Activated naive CD8-positive, alpha-beta T cell (primary cell): Measurements from ENCODE around the gene NRF1.

Source experiments
- H3K27ac Mint-ChIP-seq: one replicate; pipeline ENCODE4 v1.8.0; 2021; ENCODE audit warnings: mixed read lengths
- H3K27me3 Mint-ChIP-seq: one replicate; pipeline ENCODE4 v1.8.0; 2021; ENCODE audit warnings: mixed read lengths
- H3K36me3 Mint-ChIP-seq: one replicate; pipeline ENCODE4 v1.8.0; 2021; ENCODE audit warnings: mixed read lengths
- H3K4me1 Mint-ChIP-seq: one replicate; pipeline ENCODE4 v1.8.0; 2021; ENCODE audit warnings: low read depth, mixed read lengths
- H3K4me3 Mint-ChIP-seq: one replicate; pipeline ENCODE4 v1.8.0; 2021; ENCODE audit warnings: mild to moderate bottlenecking, mixed read lengths
- H3K9me3 Mint-ChIP-seq: one replicate; pipeline ENCODE4 v1.8.0; 2021; ENCODE audit warnings: low read depth, mixed read lengths

The NRF1 gene

DNA sequence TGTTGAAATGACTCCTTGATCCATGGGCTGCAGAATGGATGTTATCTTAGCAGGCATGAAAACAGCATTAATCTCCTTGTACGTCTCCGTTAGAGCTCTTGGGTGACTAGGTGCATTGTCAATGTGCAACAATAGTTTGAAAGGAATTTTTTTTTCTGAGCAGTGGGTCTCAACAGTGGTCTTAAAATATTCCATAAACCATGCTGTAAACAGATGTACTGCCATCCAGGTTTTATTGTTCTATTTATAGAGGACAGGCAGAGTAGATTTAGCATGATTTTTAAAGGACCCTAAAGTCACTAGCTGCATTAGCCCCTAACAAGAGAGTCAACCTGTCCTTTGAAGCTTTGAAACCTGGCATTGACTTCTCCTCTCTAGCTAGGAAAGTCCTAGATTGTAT lies 64.0 kb downstream of the NRF1 start:
- H3K27me3 Mint-ChIP-seq, result no peaks in the 10 kb centered on the region
- H3K4me1 Mint-ChIP-seq, result no peaks in the 10 kb centered on the region
- no peak overlapping the region for H3K4me3 Mint-ChIP-seq
- H3K36me3 Mint-ChIP-seq, result peaks cover 31% of the 10 kb centered on the region
- H3K27ac Mint-ChIP-seq, result no peak overlapping the region
- H3K9me3 Mint-ChIP-seq, result no peaks in the 10 kb centered on the region

DNA sequence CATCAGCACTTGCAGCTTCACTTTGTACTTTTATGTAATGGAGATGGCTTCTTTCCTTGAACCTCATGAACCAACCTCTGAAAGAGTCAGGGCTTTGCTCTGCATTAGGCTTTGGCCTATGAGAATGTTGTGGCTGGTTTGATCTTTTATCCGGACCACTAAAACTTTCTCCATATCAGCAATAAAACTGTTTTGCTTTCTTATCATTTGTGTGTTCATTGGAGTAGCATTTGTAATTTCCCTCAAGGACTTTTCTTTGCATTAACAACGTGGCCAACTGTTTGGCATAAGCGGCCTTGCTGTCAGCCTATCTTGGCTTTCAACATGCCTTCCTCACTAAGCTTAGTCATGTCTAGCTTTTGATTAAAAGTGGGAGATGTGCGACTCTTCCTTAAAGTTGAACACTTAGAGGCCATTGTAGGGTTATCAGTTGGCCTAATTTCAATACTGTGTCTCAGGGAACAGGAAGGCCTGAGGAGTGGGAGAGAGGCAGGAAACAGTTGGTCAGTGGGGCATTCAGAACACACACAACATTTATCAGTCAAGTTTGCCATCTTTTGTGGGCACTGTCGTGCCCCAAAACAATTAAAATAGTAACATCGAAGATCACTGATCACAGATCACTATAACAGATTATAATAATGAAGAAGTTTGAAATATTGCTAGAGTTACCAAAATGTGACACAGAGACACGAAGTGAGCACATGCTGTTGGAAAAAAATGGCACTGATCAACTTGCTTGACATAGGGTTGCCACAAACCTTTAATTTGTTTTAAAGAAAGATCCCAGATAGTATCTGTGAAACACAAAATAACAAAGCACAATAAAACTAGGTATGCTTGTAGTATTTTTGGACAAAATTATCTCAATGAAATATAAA lies 64.7 kb downstream of the NRF1 start:
- Mint-ChIP-seq H3K9me3 (no peaks in the 10 kb centered on the region), H3K4me1 (no peaks in the 10 kb centered on the region), H3K27me3 (no peaks in the 10 kb centered on the region), H3K36me3 (peaks cover 31% of the 10 kb centered on the region), H3K27ac (no peak overlapping the region), H3K4me3 (no peak overlapping the region)

DNA sequence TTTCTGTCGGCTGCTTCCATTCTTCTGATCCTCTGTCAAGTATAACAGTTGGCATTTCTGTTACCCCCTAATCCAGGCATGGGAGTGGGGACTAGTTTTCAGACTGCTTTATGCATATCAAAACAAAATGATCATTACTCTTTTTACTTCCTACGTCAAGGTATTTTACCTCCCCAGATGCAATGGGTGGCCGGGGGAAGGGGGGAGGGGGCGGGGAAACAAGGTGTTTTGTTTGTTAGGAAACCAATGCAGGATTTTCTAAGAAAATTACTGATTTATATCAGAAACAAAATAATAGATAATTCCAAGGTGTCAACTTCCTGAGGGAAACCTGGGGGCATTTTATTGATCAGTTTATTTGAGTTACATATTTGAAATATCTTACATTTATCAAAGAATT lies 66.3 kb downstream of the NRF1 start:
- no peaks in the 10 kb centered on the region for H3K27me3 Mint-ChIP-seq
- no peak overlapping the region for H3K4me3 Mint-ChIP-seq
- peaks cover 31% of the 10 kb centered on the region for H3K36me3 Mint-ChIP-seq
- no peak overlapping the region for H3K27ac Mint-ChIP-seq
- no peaks in the 10 kb centered on the region for H3K4me1 Mint-ChIP-seq
- H3K9me3 Mint-ChIP-seq, result no peaks in the 10 kb centered on the region

GRCh38 chr7:129678606-129679005 lies 67.1 kb downstream of the NRF1 start:
- no peaks in the 10 kb centered on the region for H3K9me3 Mint-ChIP-seq
- H3K27ac Mint-ChIP-seq, result no peak overlapping the region
- no peaks in the 10 kb centered on the region for H3K27me3 Mint-ChIP-seq
- peaks cover 31% of the 10 kb centered on the region for H3K36me3 Mint-ChIP-seq
- H3K4me1 Mint-ChIP-seq, result no peaks in the 10 kb centered on the region
- H3K4me3 Mint-ChIP-seq, result no peak overlapping the region

- no peaks in the 10 kb centered on the region for H3K4me1 Mint-ChIP-seq
- H3K36me3 Mint-ChIP-seq, result peaks cover 25% of the 10 kb centered on the region
- H3K27me3 Mint-ChIP-seq, result no peaks in the 10 kb centered on the region
- no peak overlapping the region for H3K27ac Mint-ChIP-seq
- H3K4me3 Mint-ChIP-seq, result no peak overlapping the region
- H3K9me3 Mint-ChIP-seq, result no peaks in the 10 kb centered on the region
These were observed 68.9 kb downstream of the NRF1 start for GRCh38 chr7:129680400-129680799.

- H3K9me3 Mint-ChIP-seq, result no peaks in the 10 kb centered on the region
- no peak overlapping the region for H3K27ac Mint-ChIP-seq
- peaks cover 10% of the 10 kb centered on the region for H3K36me3 Mint-ChIP-seq
- H3K4me1 Mint-ChIP-seq, result no peaks in the 10 kb centered on the region
- no peak overlapping the region for H3K4me3 Mint-ChIP-seq
- H3K27me3 Mint-ChIP-seq, result no peaks in the 10 kb centered on the region
These were observed 73.3 kb downstream of the NRF1 start for GRCh38 chr7:129684777-129685176.

GRCh38 chr7:129686063-129686462 lies 74.5 kb downstream of the NRF1 start:
- H3K4me1 Mint-ChIP-seq, result no peaks in the 10 kb centered on the region
- no peak overlapping the region for H3K27ac Mint-ChIP-seq
- H3K9me3 Mint-ChIP-seq, result no peaks in the 10 kb centered on the region
- H3K27me3 Mint-ChIP-seq, result no peaks in the 10 kb centered on the region
- H3K4me3 Mint-ChIP-seq, result no peak overlapping the region
- H3K36me3 Mint-ChIP-seq, result peaks cover 6% of the 10 kb centered on the region

- Mint-ChIP-seq H3K4me3 (no peak overlapping the region), H3K4me1 (no peaks in the 10 kb centered on the region), H3K27ac (no peak overlapping the region), H3K9me3 (no peaks in the 10 kb centered on the region), H3K36me3 (peaks cover 15% of the 10 kb centered on the region), H3K27me3 (no peaks in the 10 kb centered on the region)
These were observed 77.1 kb downstream of the NRF1 start for GRCh38 chr7:129688503-129689222.

- Mint-ChIP-seq H3K9me3 (no peaks in the 10 kb centered on the region), H3K27me3 (no peaks in the 10 kb centered on the region), H3K4me3 (no peak overlapping the region), H3K27ac (no peak overlapping the region), H3K4me1 (no peaks in the 10 kb centered on the region), H3K36me3 (peaks cover 14% of the 10 kb centered on the region)
These were observed 78.6 kb downstream of the NRF1 start for GRCh38 chr7:129689995-129690581.

DNA sequence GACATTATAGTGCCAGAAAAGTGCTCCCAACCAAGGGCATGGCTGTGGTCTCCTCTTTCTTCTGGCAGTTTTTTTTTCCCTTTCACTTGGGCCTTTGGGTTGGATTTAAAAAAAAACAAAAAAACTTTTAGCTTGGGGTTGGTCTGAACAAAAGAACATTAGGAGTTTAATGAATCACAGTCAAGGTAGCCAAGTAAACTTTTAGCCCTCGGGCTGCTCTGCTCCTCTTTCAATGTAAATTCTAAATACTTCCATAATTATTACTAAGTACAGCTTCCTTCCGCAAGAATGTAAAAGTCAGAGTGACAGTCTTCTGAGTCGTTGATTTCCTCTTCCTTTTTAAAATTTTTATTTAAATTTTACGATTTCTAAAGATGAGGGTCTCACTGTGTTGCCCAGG lies 79.2 kb downstream of the NRF1 start:
- H3K9me3 Mint-ChIP-seq, result no peaks in the 10 kb centered on the region
- H3K36me3 Mint-ChIP-seq, result peaks cover 13% of the 10 kb centered on the region
- H3K27ac Mint-ChIP-seq, result no peak overlapping the region
- H3K4me3 Mint-ChIP-seq, result no peak overlapping the region
- H3K4me1 Mint-ChIP-seq, result no peaks in the 10 kb centered on the region
- H3K27me3 Mint-ChIP-seq, result no peaks in the 10 kb centered on the region

GRCh38 chr7:129698516-129699418 lies 87.2 kb downstream of the NRF1 start:
- Mint-ChIP-seq H3K9me3 (no peaks in the 10 kb centered on the region), H3K4me3 (no peak overlapping the region), H3K36me3 (peaks cover 1% of the 10 kb centered on the region), H3K27ac (no peak overlapping the region), H3K4me1 (peaks cover 1% of the 10 kb centered on the region), H3K27me3 (no peaks in the 10 kb centered on the region)

GRCh38 chr7:129702316-129702715 lies 90.8 kb downstream of the NRF1 start:
- Mint-ChIP-seq H3K27me3 (no peaks in the 10 kb centered on the region), H3K4me1 (peaks cover 13% of the 10 kb centered on the region), H3K4me3 (no peak overlapping the region), H3K9me3 (no peaks in the 10 kb centered on the region), H3K27ac (peak overlapping the region; percentile 28), H3K36me3 (peaks cover 3% of the 10 kb centered on the region)

GRCh38 chr7:129702761-129703338 lies 91.3 kb downstream of the NRF1 start:
- Mint-ChIP-seq H3K27ac (no peak overlapping the region), H3K4me1 (peaks cover 16% of the 10 kb centered on the region), H3K9me3 (no peaks in the 10 kb centered on the region), H3K36me3 (peaks cover 3% of the 10 kb centered on the region), H3K27me3 (no peaks in the 10 kb centered on the region), H3K4me3 (no peak overlapping the region)

DNA sequence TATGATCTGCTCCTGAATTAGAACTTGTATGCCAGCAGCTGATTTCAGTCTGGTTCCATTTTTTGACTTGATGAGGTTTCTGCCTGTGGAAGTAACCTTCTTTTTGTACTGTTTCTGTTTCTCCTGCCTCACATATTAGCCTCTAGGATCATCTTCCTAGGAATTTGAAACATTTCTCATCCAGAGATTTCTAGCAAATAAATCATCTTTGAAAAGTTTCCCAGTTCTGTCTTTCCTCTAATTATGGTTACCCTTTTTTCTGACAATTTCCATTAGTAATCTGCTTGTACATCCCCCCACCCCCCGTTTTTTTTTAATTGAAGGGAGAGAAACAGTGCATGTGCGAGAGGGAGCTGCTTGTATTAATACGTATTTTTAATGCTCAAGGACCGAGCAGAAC lies 92.2 kb downstream of the NRF1 start:
- Mint-ChIP-seq H3K9me3 (no peaks in the 10 kb centered on the region), H3K27me3 (no peaks in the 10 kb centered on the region), H3K4me1 (peaks cover 16% of the 10 kb centered on the region), H3K4me3 (no peak overlapping the region), H3K36me3 (peaks cover 3% of the 10 kb centered on the region), H3K27ac (no peak overlapping the region)
